Measurements from ENCODE around the gene KLHL29. TPM values are rescaled to one million over a fixed set of nuclear protein-coding genes. Genes with fewer than 3 reads are reported as not detected.

Gene KLHL29
- total and polyA plus RNA-seq, 2 donors (not counting 1 experiment from before 2014, with no cell fraction given): 1.3 to 3.4 TPM

GRCh38 chr2:23600346-23600745 lies 215.4 kb downstream of the KLHL29 start:
- Mint-ChIP-seq H3K9me3 (ENCODE audit: insufficient read depth) (no peaks in the 10 kb centered on the region), H3K27me3 (no peaks in the 10 kb centered on the region), H3K4me3 (no peak overlapping the region), H3K4me1 (no peaks in the 10 kb centered on the region), H3K27ac (no peak overlapping the region)
- POLR2A ChIA-PET: no interaction called here
- intact Hi-C loops (cut with micrococcal nuclease): no loop called here
- DNase-seq (no peak), ATAC-seq (ENCODE audit: low read depth) (no peak)
- no peaks in the 10 kb centered on the region for H3K36me3 ChIP-seq (replicated peaks in 1 of 2; ENCODE audit: control extremely low read depth in 1 of 2, control insufficient read depth in 1 of 2, extremely low read depth in 1 of 2, insufficient read depth in 2 of 2, low read length in 1 of 2)
- H3K79me2 ChIP-seq (ENCODE audit: control insufficient read depth, insufficient read depth, low read length): no peaks in the 10 kb centered on the region
- peaks cover 0 to 10% (median 0%) of the 10 kb centered on the region in 3 donors for H3K9me3 ChIP-seq (ENCODE audit: control extremely low read depth in 1 of 3, control insufficient read depth in 2 of 3, insufficient read depth in 1 of 3, low read length in 2 of 3)
- no peaks in the 10 kb centered on the region for H3K4me1 ChIP-seq (ENCODE audit: control insufficient read depth in 2 of 2, insufficient read depth in 2 of 2, low read length in 2 of 2)
- H3K9ac ChIP-seq (ENCODE audit: low read length): no peak overlapping the region
- H4K20me1 ChIP-seq (ENCODE audit: control insufficient read depth, insufficient read depth, low read length, poor library complexity, severe bottlenecking): no peaks in the 10 kb centered on the region
- H3K27me3 ChIP-seq (replicated peaks in 1 of 4; ENCODE audit: control extremely low read depth in 1 of 4, control insufficient read depth in 3 of 4, insufficient read depth in 4 of 4, low read length in 3 of 4): no peaks in the 10 kb centered on the region
- TF ChIP-seq CTCF (IDR thresholded peaks at IDR 0.05): no peak
- TF ChIP-seq EZH2 (IDR thresholded peaks at IDR 0.05; ENCODE audit: borderline replicate concordance, insufficient read depth, low read depth, low read length, poor library complexity, severe bottlenecking): no peak
- H3K4me2 ChIP-seq (replicated peaks; ENCODE audit: low read depth, low read length, poor library complexity, severe bottlenecking): no peak overlapping the region
- CTCF ChIA-PET: no interaction called here
- no peak overlapping the region for H3K27ac ChIP-seq (ENCODE audit: low read length in 2 of 2)
- 82% methylated on average over 6 of the region's 7 CpGs for WGBS (ENCODE audit: insufficient coverage)
- no peak overlapping the region for H3K4me3 ChIP-seq (ENCODE audit: control extremely low read depth in 1 of 5, extremely low read depth in 1 of 5, insufficient read depth in 1 of 5, low read depth in 2 of 5, low read length in 4 of 5)
- no peak overlapping the region for H2AFZ ChIP-seq (ENCODE audit: insufficient read depth, low read depth, low read length, poor library complexity, severe bottlenecking)

GRCh38 chr2:23601301-23601965 lies 216.5 kb downstream of the KLHL29 start:
- no peaks in the 10 kb centered on the region for H3K4me1 ChIP-seq (ENCODE audit: control insufficient read depth in 2 of 2, insufficient read depth in 2 of 2, low read length in 2 of 2)
- POLR2A ChIA-PET: no interaction called here
- peaks cover under 1% of the 10 kb centered on the region for H3K9me3 Mint-ChIP-seq (ENCODE audit: insufficient read depth)
- 71% methylated on average over 7 of the region's 8 CpGs for WGBS (ENCODE audit: insufficient coverage)
- no peak overlapping the region for H3K4me3 Mint-ChIP-seq
- no peak overlapping the region for H3K27ac Mint-ChIP-seq
- H3K4me3 ChIP-seq (ENCODE audit: control extremely low read depth in 1 of 5, extremely low read depth in 1 of 5, insufficient read depth in 1 of 5, low read depth in 2 of 5, low read length in 4 of 5): no peak overlapping the region
- H3K27me3 Mint-ChIP-seq: no peaks in the 10 kb centered on the region
- ATAC-seq (ENCODE audit: low read depth) (no peak), DNase-seq (no peak)
- intact Hi-C loops (cut with micrococcal nuclease): no loop called here
- no peak for TF ChIP-seq CTCF (IDR thresholded peaks at IDR 0.05)
- no peak for TF ChIP-seq EZH2 (IDR thresholded peaks at IDR 0.05; ENCODE audit: borderline replicate concordance, insufficient read depth, low read depth, low read length, poor library complexity, severe bottlenecking)
- no peaks in the 10 kb centered on the region for H4K20me1 ChIP-seq (ENCODE audit: control insufficient read depth, insufficient read depth, low read length, poor library complexity, severe bottlenecking)
- no peak overlapping the region for H2AFZ ChIP-seq (ENCODE audit: insufficient read depth, low read depth, low read length, poor library complexity, severe bottlenecking)
- H3K27me3 ChIP-seq (replicated peaks in 1 of 4; ENCODE audit: control extremely low read depth in 1 of 4, control insufficient read depth in 3 of 4, insufficient read depth in 4 of 4, low read length in 3 of 4): no peaks in the 10 kb centered on the region
- no peaks in the 10 kb centered on the region for H3K4me1 Mint-ChIP-seq
- H3K9me3 ChIP-seq (ENCODE audit: control extremely low read depth in 1 of 3, control insufficient read depth in 2 of 3, insufficient read depth in 1 of 3, low read length in 2 of 3): peaks cover 0 to 20% (median 0%) of the 10 kb centered on the region in 3 donors
- no peak overlapping the region for H3K9ac ChIP-seq (ENCODE audit: low read length)
- H3K27ac ChIP-seq (ENCODE audit: low read length in 2 of 2): no peak overlapping the region
- CTCF ChIA-PET: no interaction called here
- no peaks in the 10 kb centered on the region for H3K79me2 ChIP-seq (ENCODE audit: control insufficient read depth, insufficient read depth, low read length)
- no peak overlapping the region for H3K4me2 ChIP-seq (replicated peaks; ENCODE audit: low read depth, low read length, poor library complexity, severe bottlenecking)
- no peaks in the 10 kb centered on the region for H3K36me3 ChIP-seq (replicated peaks in 1 of 2; ENCODE audit: control extremely low read depth in 1 of 2, control insufficient read depth in 1 of 2, extremely low read depth in 1 of 2, insufficient read depth in 2 of 2, low read length in 1 of 2)

Measured in B cell (primary cell).